Measurements from ENCODE around the gene WDR88.
A peak's percentile ranks its signal among the peaks of the same experiment; 100 is the strongest.
"Not testable (repeated sequence)": the region's sequence is repeated elsewhere in the genome, so short reads cannot be mapped to it uniquely, and the experiment has no call there.

The WDR88 gene

GRCh38 chr19:33197591-33198000 lies 65.7 kb downstream of the WDR88 start:
- DNase-seq (ENCODE audit: low spot score) = peak; percentile 8

- peak; percentile 8 for DNase-seq (ENCODE audit: low spot score)
Measured at GRCh38 chr19:33198169-33198568, 66.3 kb downstream of the WDR88 start.

GRCh38 chr19:33199441-33200265 lies 67.7 kb downstream of the WDR88 start:
- DNase-seq (ENCODE audit: low spot score) = peak; percentile 10

GRCh38 chr19:33201473-33201872 lies 69.6 kb downstream of the WDR88 start:
- DNase-seq (ENCODE audit: low spot score) = peak; percentile 14

- peak; percentile 22 for DNase-seq (ENCODE audit: low spot score)
Measured at GRCh38 chr19:33201886-33202545, 70.1 kb downstream of the WDR88 start.

- DNase-seq (ENCODE audit: low spot score) = peak; percentile 27
Measured at GRCh38 chr19:33202546-33203507, 70.9 kb downstream of the WDR88 start.

GRCh38 chr19:33203529-33203928 lies 71.6 kb downstream of the WDR88 start:
- peak; percentile 25 for DNase-seq (ENCODE audit: low spot score)

- DNase-seq (ENCODE audit: low spot score) = no peak
Measured at GRCh38 chr19:33204136-33204973, 72.4 kb downstream of the WDR88 start.

- DNase-seq (ENCODE audit: low spot score) = no peak
Measured at GRCh38 chr19:33205110-33205509, 73.2 kb downstream of the WDR88 start.

GRCh38 chr19:33205531-33206260 lies 73.8 kb downstream of the WDR88 start:
- DNase-seq (ENCODE audit: low spot score) = no peak

- DNase-seq (ENCODE audit: low spot score) = no peak
Measured at GRCh38 chr19:33206261-33207039, 74.5 kb downstream of the WDR88 start.

GRCh38 chr19:33207040-33207620 lies 75.2 kb downstream of the WDR88 start:
- DNase-seq (ENCODE audit: low spot score) = no peak

GRCh38 chr19:33207903-33208302 lies 76.0 kb downstream of the WDR88 start:
- no peak for DNase-seq (ENCODE audit: low spot score)

GRCh38 chr19:33208371-33208895 lies 76.5 kb downstream of the WDR88 start:
- no peak for DNase-seq (ENCODE audit: low spot score)

- DNase-seq (ENCODE audit: low spot score) = no peak
Measured at GRCh38 chr19:33208904-33209849, 77.3 kb downstream of the WDR88 start.

- not testable (repeated sequence) for DNase-seq (ENCODE audit: low spot score)
Measured at GRCh38 chr19:33209850-33210230, 77.9 kb downstream of the WDR88 start.

GRCh38 chr19:33210266-33210940 lies 78.5 kb downstream of the WDR88 start:
- no peak for DNase-seq (ENCODE audit: low spot score)
